SK-N-SH (cell line): ENCODE measurements around the gene MYCBPAP.

ENCODE experiments used
- CHD2 ChIP-seq: fragments of 150-350 bp; IDR thresholded peaks from 2 replicates; pipeline ENCODE4 v1.6.1; 2018; ENCODE audit warnings: low read length; ENCODE audit not compliant: partially characterized antibody
- EP300 ChIP-seq, 2 experiments: IDR thresholded peaks; 2 replicates each; pipeline versions ENCODE4 v1.4.0 to v1.6.1; 2012; ENCODE audit warnings: borderline replicate concordance in 1 of 2, low read depth in 1 of 2, low read length in 1 of 2
- EZH2phosphoT487 ChIP-seq: fragments of 200-600 bp; sonication (generic); IDR thresholded peaks from 2 replicates; pipeline ENCODE4 v1.6.1; 2017; ENCODE audit warnings: low read depth, mixed run types, mild to moderate bottlenecking, antibody characterized with exemption, moderate library complexity, borderline replicate concordance
- FOXM1 ChIP-seq: IDR thresholded peaks from 2 replicates; pipeline ENCODE4 v1.4.0; 2012; ENCODE audit warnings: low read depth, mild to moderate bottlenecking
- POLR2AphosphoS5 ChIP-seq: IDR thresholded peaks from 2 replicates; pipeline ENCODE4 v1.6.1; 2012; ENCODE audit warnings: low read depth, low read length
- RAD21 ChIP-seq: IDR thresholded peaks from 2 replicates; pipeline ENCODE4 v1.6.1; 2012; ENCODE audit warnings: mild to moderate bottlenecking, low read length
- RXRA ChIP-seq: IDR thresholded peaks from 2 replicates; pipeline ENCODE4 v1.4.0; 2012; ENCODE audit warnings: low read depth, mild to moderate bottlenecking, borderline replicate concordance
- SIN3A ChIP-seq: IDR thresholded peaks from 2 replicates; pipeline ENCODE4 v1.6.1; 2012; ENCODE audit warnings: low read depth, mild to moderate bottlenecking, low read length, moderate library complexity, borderline replicate concordance
- SMC3 ChIP-seq: IDR thresholded peaks from 2 replicates; pipeline ENCODE4 v1.6.1; 2012; ENCODE audit warnings: low read depth, low read length, improper control_type of control experiment
- TAF1 ChIP-seq: IDR thresholded peaks from 2 replicates; pipeline ENCODE4 v1.6.1; 2012; ENCODE audit warnings: low read depth, mild to moderate bottlenecking, low read length, moderate library complexity, borderline replicate concordance
- USF2 ChIP-seq: fragments of 150-350 bp; IDR thresholded peaks from 2 replicates; pipeline ENCODE4 v1.6.1; 2017; ENCODE audit warnings: antibody characterized with exemption, low read length, low read depth, borderline replicate concordance
- TF ChIP-seq, protein P1 (sequence below): fragments of 200-600 bp; sonication (generic); IDR thresholded peaks from 2 replicates; pipeline ENCODE4 v1.6.1; 2017; ENCODE audit warnings: antibody characterized with exemption, mild to moderate bottlenecking, moderate library complexity
- TF ChIP-seq, protein P2 (sequence below): IDR thresholded peaks from 2 replicates; pipeline ENCODE4 v1.4.0; 2012; ENCODE audit warnings: low read depth
- TF ChIP-seq, protein P3 (sequence below): IDR thresholded peaks from 2 replicates; pipeline ENCODE4 v1.6.1; 2012; ENCODE audit warnings: mild to moderate bottlenecking, low read depth, low read length, moderate library complexity

GRCh38 chr17:50529849-50530248 is 21.6 kb downstream of the MYCBPAP start:
- TF ChIP-seq EP300 (IDR thresholded peaks at IDR 0.05; ENCODE audit: borderline replicate concordance in 1 of 2, low read depth in 1 of 2, low read length in 1 of 2) = no peak
- TF ChIP-seq, protein P1, sequence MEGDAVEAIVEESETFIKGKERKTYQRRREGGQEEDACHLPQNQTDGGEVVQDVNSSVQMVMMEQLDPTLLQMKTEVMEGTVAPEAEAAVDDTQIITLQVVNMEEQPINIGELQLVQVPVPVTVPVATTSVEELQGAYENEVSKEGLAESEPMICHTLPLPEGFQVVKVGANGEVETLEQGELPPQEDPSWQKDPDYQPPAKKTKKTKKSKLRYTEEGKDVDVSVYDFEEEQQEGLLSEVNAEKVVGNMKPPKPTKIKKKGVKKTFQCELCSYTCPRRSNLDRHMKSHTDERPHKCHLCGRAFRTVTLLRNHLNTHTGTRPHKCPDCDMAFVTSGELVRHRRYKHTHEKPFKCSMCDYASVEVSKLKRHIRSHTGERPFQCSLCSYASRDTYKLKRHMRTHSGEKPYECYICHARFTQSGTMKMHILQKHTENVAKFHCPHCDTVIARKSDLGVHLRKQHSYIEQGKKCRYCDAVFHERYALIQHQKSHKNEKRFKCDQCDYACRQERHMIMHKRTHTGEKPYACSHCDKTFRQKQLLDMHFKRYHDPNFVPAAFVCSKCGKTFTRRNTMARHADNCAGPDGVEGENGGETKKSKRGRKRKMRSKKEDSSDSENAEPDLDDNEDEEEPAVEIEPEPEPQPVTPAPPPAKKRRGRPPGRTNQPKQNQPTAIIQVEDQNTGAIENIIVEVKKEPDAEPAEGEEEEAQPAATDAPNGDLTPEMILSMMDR = no peak
- no peak for TF ChIP-seq FOXM1
- no peak for TF ChIP-seq SMC3
- no peak for TF ChIP-seq SIN3A
- TF ChIP-seq CHD2 = no peak
- no peak for TF ChIP-seq TAF1
- no peak for TF ChIP-seq POLR2AphosphoS5
- TF ChIP-seq USF2 = no peak
- no peak for TF ChIP-seq RAD21
- TF ChIP-seq, protein P2, sequence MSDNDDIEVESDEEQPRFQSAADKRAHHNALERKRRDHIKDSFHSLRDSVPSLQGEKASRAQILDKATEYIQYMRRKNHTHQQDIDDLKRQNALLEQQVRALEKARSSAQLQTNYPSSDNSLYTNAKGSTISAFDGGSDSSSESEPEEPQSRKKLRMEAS = no peak
- no peak for TF ChIP-seq RXRA
- TF ChIP-seq EZH2phosphoT487 = no peak
- TF ChIP-seq, protein P3, sequence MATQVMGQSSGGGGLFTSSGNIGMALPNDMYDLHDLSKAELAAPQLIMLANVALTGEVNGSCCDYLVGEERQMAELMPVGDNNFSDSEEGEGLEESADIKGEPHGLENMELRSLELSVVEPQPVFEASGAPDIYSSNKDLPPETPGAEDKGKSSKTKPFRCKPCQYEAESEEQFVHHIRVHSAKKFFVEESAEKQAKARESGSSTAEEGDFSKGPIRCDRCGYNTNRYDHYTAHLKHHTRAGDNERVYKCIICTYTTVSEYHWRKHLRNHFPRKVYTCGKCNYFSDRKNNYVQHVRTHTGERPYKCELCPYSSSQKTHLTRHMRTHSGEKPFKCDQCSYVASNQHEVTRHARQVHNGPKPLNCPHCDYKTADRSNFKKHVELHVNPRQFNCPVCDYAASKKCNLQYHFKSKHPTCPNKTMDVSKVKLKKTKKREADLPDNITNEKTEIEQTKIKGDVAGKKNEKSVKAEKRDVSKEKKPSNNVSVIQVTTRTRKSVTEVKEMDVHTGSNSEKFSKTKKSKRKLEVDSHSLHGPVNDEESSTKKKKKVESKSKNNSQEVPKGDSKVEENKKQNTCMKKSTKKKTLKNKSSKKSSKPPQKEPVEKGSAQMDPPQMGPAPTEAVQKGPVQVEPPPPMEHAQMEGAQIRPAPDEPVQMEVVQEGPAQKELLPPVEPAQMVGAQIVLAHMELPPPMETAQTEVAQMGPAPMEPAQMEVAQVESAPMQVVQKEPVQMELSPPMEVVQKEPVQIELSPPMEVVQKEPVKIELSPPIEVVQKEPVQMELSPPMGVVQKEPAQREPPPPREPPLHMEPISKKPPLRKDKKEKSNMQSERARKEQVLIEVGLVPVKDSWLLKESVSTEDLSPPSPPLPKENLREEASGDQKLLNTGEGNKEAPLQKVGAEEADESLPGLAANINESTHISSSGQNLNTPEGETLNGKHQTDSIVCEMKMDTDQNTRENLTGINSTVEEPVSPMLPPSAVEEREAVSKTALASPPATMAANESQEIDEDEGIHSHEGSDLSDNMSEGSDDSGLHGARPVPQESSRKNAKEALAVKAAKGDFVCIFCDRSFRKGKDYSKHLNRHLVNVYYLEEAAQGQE = no peak
